Activated CD8-positive, alpha-beta memory T cell treated with anti-CD3 and anti-CD28 coated beads, Interleukin-2, amount 50 U/mL, for 24 hours (primary cell): ENCODE results near the gene NELFB.

ENCODE experiments used
- DNase-seq: peaks from one replicate; pipeline ENCODE4 v3.0.0-alpha.2; 2020; ENCODE audit errors: extremely low read depth

NELFB gene

GRCh38 chr9:137303151-137303892 lies 48.2 kb downstream of the NELFB start:
- DNase-seq = no peak

DNA sequence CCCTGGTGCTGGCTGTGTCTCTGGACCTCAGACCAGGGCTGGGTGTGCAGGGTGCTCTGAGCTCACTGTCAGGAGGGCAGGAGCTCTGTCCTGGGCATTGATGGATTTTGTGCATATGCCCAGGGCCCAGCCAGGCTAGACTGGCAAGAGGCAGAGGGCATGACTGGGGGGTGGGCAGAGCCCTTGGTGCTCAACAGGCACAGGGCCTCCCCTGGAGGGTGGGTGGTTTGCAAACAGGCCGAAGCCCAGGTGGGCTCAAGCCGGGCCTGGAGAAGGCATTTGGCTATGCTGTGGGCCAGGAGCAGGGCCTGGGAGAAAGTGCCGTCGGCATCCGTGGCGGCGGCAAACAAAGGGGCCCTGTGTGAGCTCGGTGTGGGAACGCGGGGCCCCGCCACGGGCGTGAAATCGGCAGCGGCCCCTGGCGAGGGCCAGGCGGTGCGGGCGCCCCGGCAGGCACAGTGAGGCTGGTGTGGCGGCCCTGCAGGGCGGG lies 48.8 kb downstream of the NELFB start:
- DNase-seq = no peak

DNA sequence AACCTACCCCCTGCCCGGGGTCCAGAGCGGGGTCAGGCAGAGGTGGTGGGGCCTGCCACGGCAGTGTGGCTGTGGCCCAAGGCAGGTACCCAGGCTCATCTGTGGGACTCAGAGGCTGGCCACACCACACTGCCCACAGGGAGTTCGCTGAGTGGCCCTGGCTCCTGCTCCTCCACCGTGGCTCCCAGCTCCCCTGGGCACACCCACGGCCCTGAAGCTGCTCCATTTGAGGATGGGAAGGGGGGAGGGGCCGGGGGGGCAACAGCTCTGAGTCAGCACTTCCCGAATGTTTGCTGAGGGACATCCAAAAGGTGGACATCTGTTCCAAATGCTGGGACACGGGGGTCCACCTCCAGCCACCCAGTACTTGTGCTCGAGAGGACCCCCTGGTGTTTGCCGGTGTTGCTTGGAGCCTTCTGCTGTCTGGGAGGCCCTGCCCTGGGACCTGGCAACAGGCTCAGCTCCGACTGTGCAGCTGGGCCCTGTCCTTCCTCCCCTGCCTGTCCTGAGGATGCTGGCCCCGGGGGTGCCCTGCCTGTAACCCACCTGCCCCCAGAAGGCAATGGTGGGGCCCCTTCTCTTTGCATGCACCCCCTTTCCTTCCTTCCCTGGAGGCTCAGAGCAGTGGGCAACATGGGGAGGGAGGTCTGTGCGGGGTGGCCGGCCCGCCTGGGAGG lies 49.4 kb downstream of the NELFB start:
- DNase-seq = no peak

GRCh38 chr9:137305060-137305797 lies 50.1 kb downstream of the NELFB start:
- no peak for DNase-seq

GRCh38 chr9:137305798-137306065 lies 50.6 kb downstream of the NELFB start:
- no peak for DNase-seq

DNA sequence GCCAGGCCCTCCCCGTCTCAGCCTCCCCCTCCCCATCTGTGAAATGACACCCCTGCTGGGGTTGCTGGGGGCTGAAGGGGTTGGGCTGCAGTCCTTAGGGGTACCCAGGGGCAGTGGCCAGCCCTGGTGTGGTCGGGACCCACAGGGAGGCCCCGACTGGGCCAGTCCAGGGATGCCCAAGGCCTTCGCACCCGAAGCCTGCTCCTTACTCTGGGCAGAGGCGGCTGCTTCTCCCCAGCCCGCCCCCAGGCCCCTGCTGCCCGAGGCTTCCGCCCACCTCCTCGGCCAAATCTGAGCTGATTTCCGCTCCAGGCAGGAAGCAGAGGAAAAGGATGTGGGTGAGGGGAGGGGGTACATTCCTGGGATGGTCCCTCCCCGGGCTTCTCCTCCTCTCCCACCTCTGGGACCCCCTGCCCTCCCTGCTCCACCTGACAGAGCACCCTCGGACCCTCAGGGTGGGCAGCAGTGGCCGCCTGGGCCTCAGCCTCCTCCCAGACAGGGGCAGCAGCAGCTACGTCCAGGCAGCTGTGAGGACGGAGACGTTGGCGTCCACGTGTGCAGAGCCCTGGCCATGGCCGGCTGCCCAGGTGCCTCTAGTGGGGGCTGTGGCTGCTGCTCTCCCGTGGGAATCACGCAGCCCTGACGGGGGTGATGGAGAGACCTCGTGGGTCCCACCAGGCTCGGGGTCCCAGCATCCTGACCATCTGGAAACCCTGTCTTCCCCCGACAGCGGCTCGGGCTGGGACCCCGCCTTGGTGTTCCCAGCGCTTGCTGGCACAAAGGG lies 51.1 kb downstream of the NELFB start:
- no peak for DNase-seq

- no peak for DNase-seq
Measured at GRCh38 chr9:137306850-137307254, 51.7 kb downstream of the NELFB start.

DNA sequence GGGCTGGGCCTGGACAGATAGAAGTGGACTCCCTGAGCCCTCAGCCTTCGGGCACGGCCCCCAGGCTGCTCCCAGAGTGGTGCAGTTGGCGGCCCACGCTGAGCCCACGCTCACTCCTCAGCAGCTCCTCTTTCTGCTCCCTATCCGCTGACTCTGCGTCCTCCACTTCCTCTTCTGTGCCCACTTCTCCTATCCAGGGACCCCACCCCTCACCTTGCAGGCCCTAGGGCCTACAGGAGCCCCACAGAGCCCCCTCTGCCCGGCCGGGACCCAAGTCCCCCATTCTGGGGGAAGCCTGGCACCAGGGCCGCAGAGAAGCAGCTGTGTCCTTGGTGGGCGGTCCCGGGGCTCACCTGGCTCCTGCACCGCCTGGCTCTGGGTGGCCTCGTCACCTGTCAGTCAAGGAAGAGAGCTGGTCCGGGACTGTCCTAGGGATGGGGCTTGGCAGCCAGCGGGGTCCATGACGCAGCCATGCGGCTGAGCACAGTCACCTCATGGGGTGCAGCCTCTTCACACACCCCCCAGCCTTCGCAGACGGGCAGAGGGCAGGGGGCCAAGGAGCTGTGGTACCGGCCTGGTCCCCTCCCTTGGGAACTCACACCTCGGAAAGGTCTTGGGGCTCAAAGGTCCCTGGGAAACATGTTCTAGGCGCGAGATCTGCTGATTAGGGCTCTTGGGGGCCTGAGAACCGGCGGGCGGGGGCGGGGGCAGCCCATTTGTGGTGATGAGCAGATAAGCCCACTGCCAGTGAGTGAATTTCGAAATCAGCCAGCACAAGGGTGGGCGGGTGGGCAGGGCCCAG lies 52.3 kb downstream of the NELFB start:
- no peak for DNase-seq

DNA sequence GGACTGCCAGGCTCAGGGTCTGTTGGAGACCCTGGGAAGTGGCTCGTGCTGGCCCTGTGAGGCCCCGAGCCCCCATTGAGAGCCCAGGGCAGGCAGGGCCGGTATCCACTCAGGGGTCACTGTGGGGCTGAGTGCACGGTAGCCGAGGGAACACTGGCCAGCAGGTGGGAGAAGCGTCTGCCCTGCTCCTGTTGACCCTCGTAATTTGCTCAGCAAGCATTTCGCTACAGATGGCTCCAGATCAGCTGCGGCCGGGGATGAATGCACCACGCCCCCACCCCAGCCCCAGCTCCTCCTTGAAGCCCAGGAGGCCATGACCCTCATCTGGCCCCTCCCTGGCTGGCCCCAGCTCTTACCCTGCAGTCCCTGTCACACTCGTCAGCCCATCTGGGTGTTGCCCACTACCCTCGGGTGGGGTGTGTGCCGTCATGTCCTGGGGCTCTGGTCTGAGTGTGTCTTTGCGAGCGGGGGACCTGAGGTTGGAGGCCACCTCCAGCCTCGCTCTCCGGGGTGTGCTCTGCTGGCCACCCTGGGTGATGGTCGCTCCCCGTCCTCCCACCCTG lies 53.0 kb downstream of the NELFB start:
- no peak for DNase-seq

DNA sequence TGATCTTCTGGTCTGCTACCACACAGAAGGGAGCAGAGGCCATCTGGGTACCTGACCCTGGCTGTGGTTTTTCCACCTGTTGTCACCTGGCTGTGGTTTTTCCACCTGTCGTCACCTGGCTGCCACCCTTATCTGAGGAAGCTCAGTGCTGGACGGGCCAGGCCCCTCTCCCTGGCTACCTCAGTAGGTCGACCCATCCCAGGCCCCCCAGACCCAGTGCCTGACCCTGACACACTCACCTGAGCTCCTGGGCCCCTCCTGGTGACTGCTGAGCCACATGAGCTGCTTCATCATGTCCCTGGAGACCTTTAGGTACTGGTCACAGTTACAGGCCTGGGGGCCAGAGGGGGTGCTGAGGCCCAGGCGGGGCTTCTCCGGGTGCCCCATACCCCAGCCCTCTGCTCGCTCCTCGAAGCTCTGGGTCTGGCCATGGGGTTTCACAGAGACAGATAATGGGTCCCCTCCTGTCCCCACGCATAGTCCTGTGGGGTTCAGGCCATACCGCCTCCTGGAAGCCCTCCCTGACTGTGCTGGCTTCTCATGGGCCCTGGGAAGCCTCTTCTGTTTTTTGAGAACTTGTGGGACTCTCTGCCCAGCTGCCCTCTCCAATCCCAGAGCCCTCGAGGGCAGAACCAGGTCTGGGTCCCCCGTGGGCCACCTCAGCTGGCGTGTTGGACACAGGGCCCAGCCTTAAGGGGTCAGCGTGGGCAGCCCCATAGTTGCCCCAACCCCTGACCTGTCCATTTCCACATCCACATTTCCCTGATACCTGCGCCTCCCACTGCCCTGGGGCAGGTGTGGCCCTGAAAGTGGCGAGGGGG lies 54.5 kb downstream of the NELFB start:
- DNase-seq = no peak

- no peak for DNase-seq
Measured at GRCh38 chr9:137310189-137311052, 55.3 kb downstream of the NELFB start.

- no peak for DNase-seq
Measured at GRCh38 chr9:137311171-137311985, 56.3 kb downstream of the NELFB start.

- DNase-seq = no peak
Measured at GRCh38 chr9:137311986-137312851, 57.1 kb downstream of the NELFB start.

DNA sequence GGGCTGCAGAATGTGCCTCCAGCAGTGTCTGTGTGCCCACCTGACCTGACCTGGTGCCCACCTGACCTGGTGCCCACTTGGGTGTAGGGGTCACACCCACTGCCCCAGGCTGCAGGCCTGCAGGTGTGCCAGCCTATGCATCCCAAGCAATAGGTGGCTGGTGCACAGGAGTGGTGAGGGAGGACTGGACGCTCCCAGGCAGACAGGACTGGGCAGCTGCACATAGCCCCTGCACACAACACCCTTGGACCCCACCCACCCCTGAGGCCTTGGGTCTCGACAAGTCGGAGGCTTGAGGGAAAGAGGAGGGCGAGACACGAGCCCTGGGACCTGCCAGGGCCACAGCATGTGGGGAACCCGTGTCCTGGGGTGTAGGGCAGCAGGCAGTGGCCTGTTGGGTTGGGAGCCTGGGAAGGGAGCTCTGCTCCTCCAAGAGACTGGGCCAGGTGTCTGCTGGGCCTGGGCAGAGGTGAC lies 57.8 kb downstream of the NELFB start:
- no peak for DNase-seq

DNA sequence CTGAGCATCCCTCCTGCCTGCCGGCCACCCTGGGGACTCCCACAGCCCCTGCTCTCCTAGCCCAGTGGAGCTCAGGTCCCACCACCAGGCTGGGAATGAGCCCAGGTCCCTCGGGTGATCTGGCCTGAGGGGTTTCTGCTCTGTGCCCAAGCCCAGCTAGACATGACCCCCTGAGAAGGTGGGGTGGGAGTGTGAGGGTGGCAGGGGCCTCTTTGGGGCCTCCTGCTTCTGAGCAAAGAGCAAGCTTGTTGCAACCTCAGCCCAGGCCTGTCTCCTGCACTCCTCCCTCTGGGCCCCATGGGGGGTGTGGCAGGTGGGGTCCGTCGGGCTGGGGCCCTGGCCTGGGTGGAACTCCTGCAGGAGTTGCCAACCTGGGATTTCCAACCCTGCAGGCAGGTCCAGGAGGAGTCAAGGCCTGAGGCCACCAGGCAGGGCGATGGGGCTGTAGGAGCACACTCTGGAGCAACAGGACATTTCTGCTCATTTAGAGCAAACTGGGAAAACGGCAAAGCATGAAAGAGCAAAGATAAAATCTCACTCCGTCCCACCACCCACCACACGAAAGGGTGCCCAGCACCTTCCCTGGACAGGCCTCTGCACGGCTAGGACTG lies 58.3 kb downstream of the NELFB start:
- no peak for DNase-seq

DNA sequence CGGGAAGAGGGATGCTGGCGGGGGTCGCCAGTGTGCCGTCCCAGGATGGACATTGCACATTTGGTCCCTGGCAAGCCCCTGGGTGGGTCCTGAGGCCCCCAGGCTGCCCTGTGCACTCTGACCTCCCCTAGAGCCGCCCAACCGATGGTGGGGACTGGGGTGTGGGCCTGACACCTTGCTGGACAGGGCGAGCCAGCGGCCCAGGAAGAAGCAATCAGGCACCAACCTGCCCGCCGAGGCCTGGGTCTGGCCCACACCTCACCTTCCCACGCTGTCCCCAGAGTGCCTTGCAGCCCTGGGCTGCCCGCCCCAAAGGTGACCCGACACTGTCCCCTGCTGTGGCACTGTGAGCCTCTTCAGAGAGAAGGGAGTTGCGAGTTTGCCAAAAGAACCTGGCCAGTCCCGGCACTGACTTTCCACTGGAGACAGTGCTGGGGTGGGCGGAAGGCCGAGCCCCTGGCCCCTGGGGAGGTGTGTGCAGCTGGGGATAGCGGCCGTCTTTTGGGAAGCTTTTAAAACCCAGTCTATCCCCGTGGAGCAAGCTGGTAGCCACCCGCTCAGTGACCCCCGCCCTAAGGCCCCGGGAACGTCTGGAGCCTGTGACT lies 58.9 kb downstream of the NELFB start:
- DNase-seq = no peak
